IMR-90 (cell line): ENCODE measurements around the gene C2orf69. TPM values are rescaled to one million over a fixed set of nuclear protein-coding genes. Genes with fewer than 3 reads are reported as not detected.

Experiments
- ATAC-seq: fragments of 200-7000 bp; cut with Tn5 transposase; 2 replicates; pipeline ENCODE4 v1.9.1; 2020; ENCODE audit warnings: low read depth, mild to moderate bottlenecking, moderate library complexity
- BruUV-seq: library from RNA; stranded (reverse); fragments of 400-500 nt; replicated peaks from 2 replicates; lab custom pipeline; 2021; lab: Mats Ljungman, UMichigan
- CTCF ChIA-PET: fragments of 300-600 bp; formaldehyde crosslinking; extraction: SDS; loops from one replicate; lab custom pipeline; 2021; ENCODE audit warnings: antibody characterized with exemption; lab: Yijun Ruan, JAX
- POLR2A ChIA-PET: fragments of 300-600 bp; sonication (Branson Sonifier 250); formaldehyde crosslinking; loops from one replicate; lab custom pipeline; 2022; ENCODE audit warnings: antibody characterized with exemption; ENCODE audit not compliant: unreplicated experiment; lab: Charles Lee
- DNase-seq: peaks from one replicate; pipeline ENCODE4 v3.0.0; 2013
- H2AFZ ChIP-seq: replicated peaks from 2 replicates; pipeline ENCODE3; 2013; ENCODE audit warnings: low read length, mild to moderate bottlenecking; ENCODE audit not compliant: poor library complexity
- H2AK5ac ChIP-seq: 2 replicates; pipeline ENCODE4 v1.6.1; 2013; ENCODE audit warnings: low read depth, low read length, inconsistent platforms
- H2AK9ac ChIP-seq: replicated peaks from 2 replicates; pipeline ENCODE3; 2013; ENCODE audit warnings: mild to moderate bottlenecking, low read depth, low read length, moderate library complexity; ENCODE audit not compliant: poor library complexity
- H2BK120ac ChIP-seq: 2 replicates; pipeline ENCODE4 v1.6.1; 2013; ENCODE audit warnings: low read depth, low read length, inconsistent platforms
- H2BK15ac ChIP-seq: 3 replicates; pipeline ENCODE4 v1.6.1; 2013; ENCODE audit warnings: low read depth, low read length, inconsistent platforms
- H2BK20ac ChIP-seq: 2 replicates; pipeline ENCODE4 v1.6.1; 2013; ENCODE audit warnings: low read depth, mild to moderate bottlenecking, inconsistent platforms, low read length, moderate library complexity
- H2BK5ac ChIP-seq: 2 replicates; pipeline ENCODE4 v1.6.1; 2013; ENCODE audit warnings: mild to moderate bottlenecking, low read depth, low read length, inconsistent platforms; ENCODE audit not compliant: poor library complexity, severe bottlenecking
- H3K14ac ChIP-seq: replicated peaks from 2 replicates; pipeline ENCODE4 v1.6.1; 2013; ENCODE audit warnings: low read depth, low read length, inconsistent platforms
- H3K18ac ChIP-seq: 2 replicates; pipeline ENCODE4 v1.6.1; 2013; ENCODE audit warnings: low read depth, low read length, control low read depth
- H3K23ac ChIP-seq: 2 replicates; pipeline ENCODE4 v1.6.1; 2013; ENCODE audit warnings: low read depth, low read length, inconsistent platforms
- H3K27ac ChIP-seq: 2 replicates; pipeline ENCODE4 v1.5.1; 2013; ENCODE audit warnings: mild to moderate bottlenecking, control low read depth, low read length; ENCODE audit not compliant: insufficient read depth
- H3K27me3 ChIP-seq: 2 replicates; pipeline ENCODE4 v1.6.1; 2013; ENCODE audit warnings: low read length; ENCODE audit not compliant: control insufficient read depth, insufficient read depth
- H3K36me3 ChIP-seq: 2 replicates; pipeline ENCODE4 v1.6.1; 2013; ENCODE audit warnings: low read length, mixed read lengths; ENCODE audit not compliant: control insufficient read depth, insufficient read depth
- H3K4ac ChIP-seq: 2 replicates; pipeline ENCODE4 v1.6.1; 2013; ENCODE audit warnings: low read depth, low read length, inconsistent platforms
- H3K4me1 ChIP-seq: 2 replicates; pipeline ENCODE4 v1.6.1; 2013; ENCODE audit warnings: low read length, mixed read lengths; ENCODE audit not compliant: control insufficient read depth, insufficient read depth
- H3K4me2 ChIP-seq: 2 replicates; pipeline ENCODE4 v1.6.1; 2013; ENCODE audit warnings: low read depth, mild to moderate bottlenecking, control low read depth, low read length, moderate library complexity
- H3K4me3 ChIP-seq: 2 replicates; pipeline ENCODE4 v1.5.1; 2013; ENCODE audit warnings: low read depth, mild to moderate bottlenecking, control low read depth, low read length, moderate library complexity; ENCODE audit not compliant: insufficient read depth
- H3K56ac ChIP-seq: 2 replicates; pipeline ENCODE4 v1.6.1; 2013; ENCODE audit warnings: low read length, inconsistent platforms; ENCODE audit not compliant: insufficient read depth; ENCODE audit errors: extremely low read depth
- H3K79me1 ChIP-seq, 2 experiments: 2 replicates each; pipeline ENCODE4 v1.6.1; 2013; ENCODE audit warnings: low read length in 2 of 2, inconsistent platforms in 1 of 2, low read depth in 1 of 2
- H3K9ac ChIP-seq: 2 replicates; pipeline ENCODE4 v1.6.1; 2013; ENCODE audit warnings: low read depth, low read length, control low read depth
- H3K9me1 ChIP-seq: 2 replicates; pipeline ENCODE4 v1.6.1; 2013; ENCODE audit warnings: low read length, inconsistent platforms; ENCODE audit not compliant: insufficient read depth
- H3K9me3 ChIP-seq: 2 replicates; pipeline ENCODE4 v1.6.1; 2013; ENCODE audit warnings: low read length; ENCODE audit not compliant: control insufficient read depth, insufficient read depth
- H4K20me1 ChIP-seq: 2 replicates; pipeline ENCODE4 v1.6.1; 2013; ENCODE audit warnings: low read length, inconsistent platforms; ENCODE audit not compliant: insufficient read depth
- H4K5ac ChIP-seq: 2 replicates; pipeline ENCODE4 v1.6.1; 2013; ENCODE audit warnings: mild to moderate bottlenecking, low read depth, low read length, control low read depth
- H4K8ac ChIP-seq, 2 experiments: 2 replicates each; pipeline ENCODE4 v1.6.1; 2013; ENCODE audit warnings: low read depth in 2 of 2, low read length in 2 of 2, control low read depth in 1 of 2, inconsistent platforms in 1 of 2
- H4K91ac ChIP-seq: 2 replicates; pipeline ENCODE4 v1.6.1; 2013; ENCODE audit warnings: low read depth, low read length, inconsistent platforms; ENCODE audit not compliant: insufficient read depth
- BHLHE40 ChIP-seq: fragments of 150-350 bp; IDR thresholded peaks from 2 replicates; pipeline ENCODE4 v1.6.1; 2016; ENCODE audit warnings: mild to moderate bottlenecking, low read depth, low read length
- CEBPB ChIP-seq: IDR thresholded peaks from 2 replicates; pipeline ENCODE4 v1.6.1; 2012; ENCODE audit warnings: low read depth, low read length, improper control_type of control experiment
- CHD1 ChIP-seq: IDR thresholded peaks from 2 replicates; pipeline ENCODE4 v1.6.1; 2012; ENCODE audit warnings: low read depth, low read length, improper control_type of control experiment
- MAZ ChIP-seq: IDR thresholded peaks from 2 replicates; pipeline ENCODE4 v1.6.1; 2012; ENCODE audit warnings: low read depth, mild to moderate bottlenecking, low read length, improper control_type of control experiment, moderate library complexity, borderline replicate concordance
- MXI1 ChIP-seq: IDR thresholded peaks from 2 replicates; pipeline ENCODE4 v1.6.1; 2012; ENCODE audit warnings: low read depth, mild to moderate bottlenecking, low read length, moderate library complexity, borderline replicate concordance
- NFE2L2 ChIP-seq: fragments of 150-350 bp; IDR thresholded peaks from 2 replicates; pipeline ENCODE4 v1.6.1; 2016; ENCODE audit warnings: low read depth, mild to moderate bottlenecking, low read length
- POLR2A ChIP-seq: IDR thresholded peaks from 2 replicates; pipeline ENCODE4 v1.6.1; 2012; ENCODE audit warnings: mild to moderate bottlenecking, low read depth, low read length
- RCOR1 ChIP-seq: IDR thresholded peaks from 2 replicates; pipeline ENCODE4 v1.6.1; 2012; ENCODE audit warnings: mild to moderate bottlenecking, low read length, improper control_type of control experiment; ENCODE audit not compliant: insufficient replicate concordance
- RFX5 ChIP-seq: IDR thresholded peaks from 2 replicates; pipeline ENCODE4 v1.8.0; 2012; ENCODE audit warnings: low read depth, mild to moderate bottlenecking, low read length, moderate library complexity
- SMC3 ChIP-seq: fragments of 150-350 bp; IDR thresholded peaks from 2 replicates; pipeline ENCODE4 v1.6.1; 2016; ENCODE audit warnings: low read depth, mild to moderate bottlenecking, antibody characterized with exemption, low read length, moderate library complexity
- WGBS, 2 experiments: methylation state at CpG; one replicate each; pipeline versions ENCODE4 v1.1.5 to v1.1.7; 2013; ENCODE audit warnings: missing lambda C conversion rate in 2 of 2; ENCODE audit not compliant: insufficient read length in 1 of 2; ENCODE audit errors: extremely low coverage in 2 of 2; 5-methylcytosine and 5-hydroxymethylcytosine counted together
- dilution Hi-C: fragments of 300-500 bp; cut with HindIII; formaldehyde crosslinking; loops from one replicate; pipeline ENCODE4 v1.14.3; 2018; ENCODE audit warnings: low sequenced_read_pairs; ENCODE audit not compliant: unreplicated experiment
- in situ Hi-C: fragments of 300-500 bp; cut with MboI; formaldehyde crosslinking; loops from 3 replicates; pipeline ENCODE4 v1.14.3; 2019; ENCODE audit warnings: low sequenced_read_pairs, inconsistent platforms, mixed read lengths
- intact Hi-C: fragments of 100-400 bp; cut with micrococcal nuclease; formaldehyde crosslinking; loops from 2 replicates; pipeline ENCODE4 v1.10.0; 2022
- polyA plus RNA-seq, 3 experiments: library from polyadenylated mRNA; depleted of rRNA; stranded (reverse); fragments of >200 nt; gene quantifications; 2 replicates each; pipeline ENCODE4 v1.2.3, GENCODE V29; 2012; ENCODE audit warnings: low replicate concordance in 1 of 3
- total RNA-seq: library from RNA; depleted of rRNA; stranded (reverse); fragments of >200 nt; gene quantifications from 2 replicates; pipeline ENCODE4 v1.2.3, GENCODE V29; 2012
- TF ChIP-seq, protein P1 (sequence below): fragments of 150-350 bp; IDR thresholded peaks from 2 replicates; pipeline ENCODE4 v1.6.1; 2017; ENCODE audit warnings: mild to moderate bottlenecking, antibody characterized with exemption, low read length, low read depth
- TF ChIP-seq, protein P2 (sequence below): fragments of 150-350 bp; IDR thresholded peaks from 2 replicates; pipeline ENCODE4 v1.6.1; 2016; ENCODE audit warnings: low read depth, mild to moderate bottlenecking, low read length, moderate library complexity, borderline replicate concordance
- TF ChIP-seq, protein P3 (sequence below): conservative IDR thresholded peaks from 2 replicates; pipeline ENCODE4 v1.5.1; 2012; ENCODE audit warnings: mild to moderate bottlenecking, low read depth, low read length, improper control_type of control experiment

The C2orf69 gene
- total and polyA plus RNA-seq, 2 of the 4 experiments (the other 2 are of a cell fraction), result 3.1 to 4.7 TPM

- no peak for TF ChIP-seq BHLHE40
Measured at GRCh38 chr2:199868431-199869226, 42.5 kb upstream of the C2orf69 start (continued).

GRCh38 chr2:199869227-199869541, 41.9 kb upstream of the C2orf69 start:
- dilution Hi-C loops (no loop called here), intact Hi-C loops (no loop called here), in situ Hi-C loops (loop anchor here (10.0 kb wide), 1 partner anchor 164 kb away; no protein-coding TSS in a partner anchor)
- Histone ChIP-seq H3K79me1 (no peaks in the 10 kb centered on the region), H3K9me3 (peaks cover 2% of the 10 kb centered on the region), H2BK15ac (no peak overlapping the region), H2AK5ac (no peak overlapping the region), H3K4me2 (no peak overlapping the region), H4K91ac (no peak overlapping the region), H3K14ac (no peak overlapping the region), H3K4me3 (no peak overlapping the region), H2BK20ac (no peak overlapping the region), H2BK5ac (no peak overlapping the region), H2AFZ (no peak overlapping the region), H3K23ac (no peak overlapping the region), H3K27ac (no peak overlapping the region), H4K5ac (no peak overlapping the region), H3K9me1 (no peaks in the 10 kb centered on the region), H3K56ac (no peak overlapping the region), H4K8ac (no peak overlapping the region), H2BK120ac (no peak overlapping the region), H2AK9ac (no peak overlapping the region), H3K4me1 (no peaks in the 10 kb centered on the region), H3K36me3 (no peaks in the 10 kb centered on the region), H3K9ac (no peak overlapping the region), H4K20me1 (no peaks in the 10 kb centered on the region), H3K4ac (no peak overlapping the region), H3K18ac (no peak overlapping the region), H3K27me3 (no peaks in the 10 kb centered on the region; the same call in 1 of the 2 replicates)
- BruUV-seq, result no TSS peak
- POLR2A ChIA-PET, result no interaction called here
- DNase-seq, result no peak
- CTCF ChIA-PET, result no interaction called here
- WGBS, 2 experiments, result no CpG with 5 or more reads among the region's 1 CpG
- ATAC-seq, result no peak
- TF ChIP-seq, protein P1, sequence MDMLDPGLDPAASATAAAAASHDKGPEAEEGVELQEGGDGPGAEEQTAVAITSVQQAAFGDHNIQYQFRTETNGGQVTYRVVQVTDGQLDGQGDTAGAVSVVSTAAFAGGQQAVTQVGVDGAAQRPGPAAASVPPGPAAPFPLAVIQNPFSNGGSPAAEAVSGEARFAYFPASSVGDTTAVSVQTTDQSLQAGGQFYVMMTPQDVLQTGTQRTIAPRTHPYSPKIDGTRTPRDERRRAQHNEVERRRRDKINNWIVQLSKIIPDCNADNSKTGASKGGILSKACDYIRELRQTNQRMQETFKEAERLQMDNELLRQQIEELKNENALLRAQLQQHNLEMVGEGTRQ, result no peak
- no peak for TF ChIP-seq MAZ
- no peak for TF ChIP-seq BHLHE40
- no peak for TF ChIP-seq POLR2A
- TF ChIP-seq, protein P2, sequence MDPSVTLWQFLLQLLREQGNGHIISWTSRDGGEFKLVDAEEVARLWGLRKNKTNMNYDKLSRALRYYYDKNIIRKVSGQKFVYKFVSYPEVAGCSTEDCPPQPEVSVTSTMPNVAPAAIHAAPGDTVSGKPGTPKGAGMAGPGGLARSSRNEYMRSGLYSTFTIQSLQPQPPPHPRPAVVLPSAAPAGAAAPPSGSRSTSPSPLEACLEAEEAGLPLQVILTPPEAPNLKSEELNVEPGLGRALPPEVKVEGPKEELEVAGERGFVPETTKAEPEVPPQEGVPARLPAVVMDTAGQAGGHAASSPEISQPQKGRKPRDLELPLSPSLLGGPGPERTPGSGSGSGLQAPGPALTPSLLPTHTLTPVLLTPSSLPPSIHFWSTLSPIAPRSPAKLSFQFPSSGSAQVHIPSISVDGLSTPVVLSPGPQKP, result no peak
- TF ChIP-seq RFX5, result no peak
- no peak for TF ChIP-seq SMC3
- no peak for TF ChIP-seq CEBPB
- TF ChIP-seq CHD1, result no peak
- TF ChIP-seq NFE2L2, result no peak
- TF ChIP-seq MXI1, result no peak
- no peak for TF ChIP-seq RCOR1
- TF ChIP-seq, protein P3, sequence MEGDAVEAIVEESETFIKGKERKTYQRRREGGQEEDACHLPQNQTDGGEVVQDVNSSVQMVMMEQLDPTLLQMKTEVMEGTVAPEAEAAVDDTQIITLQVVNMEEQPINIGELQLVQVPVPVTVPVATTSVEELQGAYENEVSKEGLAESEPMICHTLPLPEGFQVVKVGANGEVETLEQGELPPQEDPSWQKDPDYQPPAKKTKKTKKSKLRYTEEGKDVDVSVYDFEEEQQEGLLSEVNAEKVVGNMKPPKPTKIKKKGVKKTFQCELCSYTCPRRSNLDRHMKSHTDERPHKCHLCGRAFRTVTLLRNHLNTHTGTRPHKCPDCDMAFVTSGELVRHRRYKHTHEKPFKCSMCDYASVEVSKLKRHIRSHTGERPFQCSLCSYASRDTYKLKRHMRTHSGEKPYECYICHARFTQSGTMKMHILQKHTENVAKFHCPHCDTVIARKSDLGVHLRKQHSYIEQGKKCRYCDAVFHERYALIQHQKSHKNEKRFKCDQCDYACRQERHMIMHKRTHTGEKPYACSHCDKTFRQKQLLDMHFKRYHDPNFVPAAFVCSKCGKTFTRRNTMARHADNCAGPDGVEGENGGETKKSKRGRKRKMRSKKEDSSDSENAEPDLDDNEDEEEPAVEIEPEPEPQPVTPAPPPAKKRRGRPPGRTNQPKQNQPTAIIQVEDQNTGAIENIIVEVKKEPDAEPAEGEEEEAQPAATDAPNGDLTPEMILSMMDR, result no peak
